HUES6 (cell line): ENCODE measurements around the gene NEU2.
"Not testable (repeated sequence)": the region's sequence is repeated elsewhere in the genome, so short reads cannot be mapped to it uniquely, and the experiment has no call there.

Experiments
- H3K27ac ChIP-seq: 2 replicates; pipeline ENCODE4 v1.7.0; 2013; ENCODE audit warnings: low read depth, mild to moderate bottlenecking, low read length, inconsistent platforms
- H3K27me3 ChIP-seq: 2 replicates; pipeline ENCODE4 v1.6.1; 2013; ENCODE audit warnings: low read length; ENCODE audit not compliant: control insufficient read depth, insufficient read depth
- H3K36me3 ChIP-seq: 2 replicates; pipeline ENCODE4 v1.6.1; 2013; ENCODE audit warnings: low read length; ENCODE audit not compliant: control insufficient read depth, insufficient read depth
- H3K4me1 ChIP-seq: 2 replicates; pipeline ENCODE4 v1.6.1; 2013; ENCODE audit warnings: low read length; ENCODE audit not compliant: control insufficient read depth, insufficient read depth
- H3K4me3 ChIP-seq: 2 replicates; pipeline ENCODE4 v1.5.1; 2013; ENCODE audit warnings: low read depth, low read length
- H3K9ac ChIP-seq: one replicate; pipeline ENCODE4 v1.6.1; 2013; ENCODE audit warnings: mild to moderate bottlenecking, low read length
- H3K9me3 ChIP-seq: 2 replicates; pipeline ENCODE4 v1.6.1; 2013; ENCODE audit warnings: low read depth, low read length; ENCODE audit not compliant: control insufficient read depth, insufficient read depth

NEU2 gene

DNA sequence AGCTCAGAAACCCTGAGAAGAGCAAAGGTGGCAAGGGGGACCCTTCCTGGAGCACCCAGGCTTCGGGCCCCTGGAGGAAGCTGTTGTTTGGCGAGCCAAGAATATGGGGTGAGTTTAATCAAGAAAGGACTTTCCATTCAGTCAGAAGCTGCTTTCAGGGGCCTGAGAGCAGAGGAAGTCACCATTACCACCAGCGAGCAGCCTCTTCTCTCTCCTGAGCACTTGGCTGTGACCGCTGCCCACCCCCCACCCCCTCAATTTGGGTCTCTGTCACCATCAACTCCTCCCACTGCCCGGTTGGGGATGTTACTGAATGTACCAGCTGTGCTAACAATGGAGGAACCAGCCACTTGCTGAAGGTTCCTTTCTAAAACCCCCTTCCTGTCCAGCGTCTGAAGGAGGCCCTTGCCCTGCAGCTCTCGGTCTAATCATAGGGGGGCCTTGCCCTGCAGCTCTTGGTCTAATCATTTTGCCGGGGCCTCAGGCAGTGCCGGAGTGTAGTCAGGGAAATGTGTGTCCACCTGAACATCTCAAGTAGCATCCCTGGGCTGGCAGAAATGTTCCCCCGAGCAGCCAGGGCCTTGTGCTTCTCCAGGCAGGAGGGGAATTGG is 28.6 kb downstream of the NEU2 start:
- Histone ChIP-seq H3K27me3 (no peaks in the 10 kb centered on the region), H3K27ac (no peak overlapping the region), H3K36me3 (no peaks in the 10 kb centered on the region), H3K9me3 (no peaks in the 10 kb centered on the region), H3K4me3 (no peak overlapping the region), H3K4me1 (peaks cover 27% of the 10 kb centered on the region), H3K9ac (no peak overlapping the region)

- H3K4me1 ChIP-seq = peaks cover 27% of the 10 kb centered on the region
- no peak overlapping the region for H3K4me3 ChIP-seq
- H3K27ac ChIP-seq = no peak overlapping the region
- H3K36me3 ChIP-seq = no peaks in the 10 kb centered on the region
- H3K9me3 ChIP-seq = no peaks in the 10 kb centered on the region
- no peaks in the 10 kb centered on the region for H3K27me3 ChIP-seq
- H3K9ac ChIP-seq = no peak overlapping the region
Observed at GRCh38 chr2:233061591-233062450, 29.3 kb downstream of the NEU2 start.

- Histone ChIP-seq H3K4me3 (no peak overlapping the region), H3K4me1 (peaks cover 27% of the 10 kb centered on the region), H3K27me3 (no peaks in the 10 kb centered on the region), H3K9me3 (no peaks in the 10 kb centered on the region), H3K9ac (no peak overlapping the region), H3K27ac (no peak overlapping the region), H3K36me3 (no peaks in the 10 kb centered on the region)
Observed at GRCh38 chr2:233062451-233062850, 30.0 kb downstream of the NEU2 start.

DNA sequence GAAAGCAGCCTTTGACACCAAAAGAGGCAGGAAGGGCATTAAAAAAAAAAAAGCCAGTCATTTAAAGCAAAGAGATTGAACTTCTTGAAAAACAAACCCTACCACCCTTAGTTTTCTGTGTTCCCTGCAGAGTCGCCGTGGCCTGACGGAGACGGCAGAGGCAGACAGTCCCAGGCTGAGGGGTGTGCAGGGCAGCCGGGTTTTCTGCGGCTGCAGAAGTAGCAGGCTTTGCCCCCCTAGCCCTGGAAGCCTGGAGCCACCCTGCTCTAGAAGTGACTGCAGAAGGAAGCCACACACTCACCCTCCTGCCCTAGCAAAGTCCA is 30.4 kb downstream of the NEU2 start:
- H3K27me3 ChIP-seq = no peaks in the 10 kb centered on the region
- H3K9me3 ChIP-seq = no peaks in the 10 kb centered on the region
- H3K9ac ChIP-seq = no peak overlapping the region
- no peaks in the 10 kb centered on the region for H3K36me3 ChIP-seq
- H3K4me1 ChIP-seq = peaks cover 27% of the 10 kb centered on the region
- H3K27ac ChIP-seq = no peak overlapping the region
- no peak overlapping the region for H3K4me3 ChIP-seq

DNA sequence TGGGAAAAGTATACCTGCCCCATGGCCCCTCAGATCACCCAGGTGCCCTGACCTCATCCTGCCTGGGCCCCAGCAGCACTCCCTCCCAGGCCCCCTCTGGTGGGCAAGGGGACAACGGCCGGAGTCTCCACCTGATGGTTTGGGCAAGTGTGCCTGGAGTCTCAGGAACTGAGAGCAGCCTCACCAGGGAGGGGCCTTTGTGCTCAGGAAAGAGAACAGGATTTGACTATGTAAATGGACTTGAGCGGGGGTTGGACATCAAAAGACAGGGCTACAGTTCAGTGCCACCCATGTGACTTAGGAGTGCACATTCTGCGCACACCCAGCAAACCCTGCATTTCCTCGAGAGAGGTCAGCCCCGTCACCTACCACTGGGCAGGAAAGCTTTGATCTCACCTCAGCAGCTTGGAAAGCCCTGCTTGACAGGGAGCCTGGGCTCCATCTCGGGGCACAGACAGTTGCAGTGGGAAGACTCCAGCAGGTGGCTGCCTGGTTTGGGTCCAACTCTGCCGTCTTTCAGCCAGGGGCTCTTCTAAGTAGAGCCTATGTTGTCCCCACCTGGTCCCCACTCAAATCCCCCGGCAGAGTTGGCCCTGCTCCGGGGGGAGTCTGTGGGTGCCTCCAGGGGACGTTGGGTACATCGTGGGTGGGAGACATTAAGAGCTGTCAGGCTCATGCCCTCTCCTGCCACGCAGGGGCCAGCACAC is 30.9 kb downstream of the NEU2 start:
- Histone ChIP-seq H3K9me3 (no peaks in the 10 kb centered on the region), H3K27ac (no peak overlapping the region), H3K9ac (no peak overlapping the region), H3K36me3 (no peaks in the 10 kb centered on the region), H3K27me3 (no peaks in the 10 kb centered on the region), H3K4me1 (peaks cover 27% of the 10 kb centered on the region), H3K4me3 (no peak overlapping the region)

- H3K27ac ChIP-seq = no peak overlapping the region
- H3K9me3 ChIP-seq = no peaks in the 10 kb centered on the region
- no peak overlapping the region for H3K4me3 ChIP-seq
- H3K4me1 ChIP-seq = peaks cover 27% of the 10 kb centered on the region
- no peak overlapping the region for H3K9ac ChIP-seq
- H3K27me3 ChIP-seq = no peaks in the 10 kb centered on the region
- H3K36me3 ChIP-seq = no peaks in the 10 kb centered on the region
Observed at GRCh38 chr2:233063976-233064411, 31.5 kb downstream of the NEU2 start.

DNA sequence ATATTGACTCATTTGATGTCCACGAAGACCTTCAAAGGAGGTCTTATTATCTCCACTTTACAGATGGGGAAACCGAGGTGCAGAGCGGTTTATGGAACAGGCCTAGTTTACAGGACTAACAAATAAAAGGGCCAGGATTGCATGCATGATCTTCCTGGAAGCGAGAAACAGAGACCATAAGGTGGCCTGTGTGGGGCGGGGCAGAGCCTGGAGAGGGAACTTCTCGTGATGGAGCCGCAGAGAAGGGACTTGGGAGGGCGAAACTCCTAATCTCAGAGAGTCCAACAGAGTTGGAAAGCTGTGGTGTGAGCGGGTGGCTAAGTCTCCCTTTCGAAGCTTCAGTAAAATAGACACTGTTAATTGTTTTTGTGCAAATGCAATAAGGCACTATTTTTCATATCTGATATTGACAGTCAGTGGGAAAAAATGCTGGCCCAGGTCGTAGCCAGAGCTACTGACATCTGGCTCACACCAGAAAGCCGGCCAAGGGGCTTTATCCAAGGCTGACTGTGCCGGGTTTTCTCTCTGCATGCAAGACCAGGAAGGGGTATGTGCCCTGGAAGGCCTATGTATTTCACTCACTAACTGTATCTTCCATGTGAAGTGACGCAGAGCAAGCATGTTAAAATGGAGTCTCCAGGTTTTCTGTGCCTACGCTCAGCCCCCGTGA is 32.2 kb downstream of the NEU2 start:
- Histone ChIP-seq H3K27ac (no peak overlapping the region), H3K9ac (no peak overlapping the region), H3K9me3 (no peaks in the 10 kb centered on the region), H3K4me1 (peaks cover 26% of the 10 kb centered on the region), H3K27me3 (no peaks in the 10 kb centered on the region), H3K36me3 (no peaks in the 10 kb centered on the region), H3K4me3 (no peak overlapping the region)

GRCh38 chr2:233065200-233065589 is 32.7 kb downstream of the NEU2 start:
- H3K27me3 ChIP-seq, H3K9ac ChIP-seq, H3K36me3 ChIP-seq, H3K4me3 ChIP-seq, H3K27ac ChIP-seq, H3K9me3 ChIP-seq: not testable (repeated sequence)
- peaks cover 23% of the 10 kb centered on the region for H3K4me1 ChIP-seq

GRCh38 chr2:233065954-233066470 is 33.5 kb downstream of the NEU2 start:
- H3K4me3 ChIP-seq = no peak overlapping the region
- H3K27ac ChIP-seq = no peak overlapping the region
- no peaks in the 10 kb centered on the region for H3K27me3 ChIP-seq
- H3K4me1 ChIP-seq = peaks cover 21% of the 10 kb centered on the region
- H3K9me3 ChIP-seq = no peaks in the 10 kb centered on the region
- H3K36me3 ChIP-seq = no peaks in the 10 kb centered on the region
- no peak overlapping the region for H3K9ac ChIP-seq

- H3K27ac ChIP-seq = no peak overlapping the region
- H3K4me3 ChIP-seq = no peak overlapping the region
- no peaks in the 10 kb centered on the region for H3K27me3 ChIP-seq
- 0 out of 2 replicates have a peak, but pooled peaks cover 5% of the 10 kb centered on the region for H3K4me1 ChIP-seq
- no peak overlapping the region for H3K9ac ChIP-seq
- H3K9me3 ChIP-seq = peaks cover 2% of the 10 kb centered on the region; the same call in 1 of the 2 replicates
- H3K36me3 ChIP-seq = no peaks in the 10 kb centered on the region
Observed at GRCh38 chr2:233068762-233069418, 36.4 kb downstream of the NEU2 start.
